Measurements from ENCODE around the gene ARHGEF6.
"Not testable (repeated sequence)": the region's sequence is repeated elsewhere in the genome, so short reads cannot be mapped to it uniquely, and the experiment has no call there.

Gene ARHGEF6

DNA sequence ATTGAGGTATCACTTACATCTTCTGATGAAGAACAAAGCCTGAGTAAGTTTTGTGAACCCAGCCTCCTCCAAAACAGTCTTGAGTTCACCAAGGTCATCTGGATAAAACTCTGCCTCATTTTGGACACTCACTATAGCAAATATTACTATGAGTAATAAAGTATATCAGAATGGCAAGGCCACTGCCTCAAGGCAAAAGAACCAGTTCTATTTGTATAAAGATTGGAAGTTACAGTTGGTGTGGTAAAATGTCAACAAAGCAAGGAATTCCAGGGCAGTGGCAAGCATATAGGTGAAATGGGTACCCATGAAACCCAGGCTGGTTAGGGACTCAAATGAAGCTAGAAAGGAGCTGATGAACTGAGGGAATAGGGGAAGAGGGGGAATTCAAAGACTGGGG, 2.4 kb upstream of the ARHGEF6 start:
- no peak for TF ChIP-seq CTCF (IDR thresholded peaks at IDR 0.05; ENCODE audit: insufficient read depth, missing control alignments)

DNA sequence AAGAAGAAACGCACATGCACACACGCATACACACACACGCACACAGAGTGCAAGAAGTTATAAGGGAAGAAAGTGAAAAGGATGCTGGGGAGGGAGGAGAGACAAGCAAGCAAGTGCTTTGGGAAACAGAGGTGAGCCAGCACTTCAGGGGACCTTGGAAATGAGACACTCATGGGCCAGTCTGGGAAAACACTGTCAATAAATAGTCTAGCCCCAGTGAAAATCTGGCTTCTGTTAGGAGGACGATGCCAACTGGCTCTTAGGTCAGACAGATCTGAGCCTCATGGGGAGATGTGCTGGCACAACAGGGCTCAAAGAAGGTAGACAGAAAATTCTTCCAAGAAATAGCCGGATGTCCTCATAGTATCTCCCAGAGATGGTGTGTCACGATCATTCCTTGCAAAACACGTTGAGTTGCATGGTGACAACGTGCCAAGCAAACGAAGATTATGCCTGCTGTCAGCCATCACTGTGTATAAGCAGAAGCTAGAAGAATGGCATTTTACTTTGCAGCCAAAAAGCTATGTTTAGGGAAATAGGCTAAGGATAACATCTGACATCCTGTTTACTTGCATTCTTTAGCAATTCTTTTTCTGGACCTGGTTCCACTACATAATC, 557 bp upstream of the ARHGEF6 start:
- TF ChIP-seq CTCF (IDR thresholded peaks at IDR 0.05; ENCODE audit: insufficient read depth, missing control alignments): no peak
- FAIRE-seq (no peak), DNase-seq (ENCODE audit: insufficient read length, low spot score) (no peak)

More for the DNA sequence above, 2.4 kb upstream of the ARHGEF6 start:
- DNase-seq (ENCODE audit: insufficient read length, low spot score) (no peak), FAIRE-seq (no peak)

- no peak for DNase-seq (ENCODE audit: insufficient read length, low spot score)
- FAIRE-seq: no peak
- no peak for TF ChIP-seq CTCF (IDR thresholded peaks at IDR 0.05; ENCODE audit: insufficient read depth, missing control alignments)
These were observed 491 bp downstream of the ARHGEF6 start for GRCh38 chrX:136780241-136780640.

DNA sequence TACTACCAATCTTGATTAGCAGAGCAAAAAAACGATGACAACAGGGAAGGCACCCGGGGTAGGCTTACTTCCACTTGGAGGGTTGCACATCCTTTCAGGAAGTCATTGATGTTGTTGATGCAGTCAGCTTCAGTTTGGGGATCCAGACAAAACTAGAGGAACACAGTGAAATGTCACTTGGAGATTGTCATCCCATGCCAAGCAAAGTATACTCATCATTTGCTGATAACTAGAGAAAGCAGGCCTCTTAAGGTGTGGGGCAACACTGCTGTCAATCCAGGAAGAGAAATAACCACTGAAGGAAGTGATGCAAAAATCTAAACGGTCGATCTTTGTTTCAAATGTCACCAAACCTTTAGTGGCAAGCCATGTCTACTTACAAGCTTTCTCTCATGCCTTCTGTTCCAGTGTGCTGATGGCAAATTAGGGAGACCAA, 1.4 kb downstream of the ARHGEF6 start:
- FAIRE-seq: no peak
- no peak for TF ChIP-seq CTCF (IDR thresholded peaks at IDR 0.05; ENCODE audit: insufficient read depth, missing control alignments)
- DNase-seq (ENCODE audit: insufficient read length, low spot score): no peak

DNA sequence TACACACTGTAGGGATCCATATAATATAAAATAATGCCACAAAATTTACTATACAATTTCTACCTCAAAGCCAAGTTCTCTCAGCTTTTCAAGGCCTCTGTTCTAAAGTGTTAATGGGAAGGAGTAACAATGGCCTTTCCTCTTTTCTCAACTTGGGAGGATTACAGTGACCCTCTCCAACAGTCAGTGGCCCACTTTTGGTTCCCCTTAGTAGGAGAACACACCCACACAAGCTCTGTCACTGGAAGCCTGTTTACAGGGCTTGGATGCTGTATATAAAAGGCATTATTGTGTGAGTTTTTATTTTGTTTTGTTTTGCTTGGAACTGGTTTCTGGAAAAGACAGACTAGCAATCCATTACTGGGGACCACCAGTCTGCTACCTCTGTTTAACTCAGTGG, 1.8 kb downstream of the ARHGEF6 start:
- DNase-seq (ENCODE audit: insufficient read length, low spot score) (no peak), FAIRE-seq (no peak)

DNA sequence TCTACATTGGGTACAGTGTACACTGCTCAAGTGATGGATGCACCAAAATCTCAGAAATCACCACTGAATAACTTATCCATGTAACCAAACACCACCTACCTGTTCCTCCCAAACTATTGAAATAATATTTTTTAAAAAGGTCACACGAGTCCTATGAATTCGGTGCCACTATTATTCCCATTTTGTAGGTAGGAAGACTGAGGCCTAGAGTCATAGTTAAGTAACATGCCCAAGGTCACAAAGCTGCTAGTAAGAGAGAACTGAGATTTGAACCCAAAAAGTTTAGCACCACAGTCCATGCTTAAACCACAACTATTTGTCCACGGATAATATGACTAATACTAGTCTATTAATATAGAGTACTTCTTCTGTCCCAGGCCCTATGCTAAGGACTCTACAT, 2.7 kb downstream of the ARHGEF6 start:
- DNase-seq (ENCODE audit: insufficient read length, low spot score): no peak
- no peak for TF ChIP-seq CTCF (IDR thresholded peaks at IDR 0.05; ENCODE audit: insufficient read depth, missing control alignments)
- no peak for FAIRE-seq

More for the DNA sequence above, 1.8 kb downstream of the ARHGEF6 start:
- no peak for TF ChIP-seq CTCF (IDR thresholded peaks at IDR 0.05; ENCODE audit: insufficient read depth, missing control alignments)

- no peak for TF ChIP-seq CTCF (IDR thresholded peaks at IDR 0.05; ENCODE audit: insufficient read depth, missing control alignments)
- FAIRE-seq: no peak
- no peak for DNase-seq (ENCODE audit: insufficient read length, low spot score)
These were observed 7.1 kb downstream of the ARHGEF6 start for GRCh38 chrX:136773648-136774047.

DNA sequence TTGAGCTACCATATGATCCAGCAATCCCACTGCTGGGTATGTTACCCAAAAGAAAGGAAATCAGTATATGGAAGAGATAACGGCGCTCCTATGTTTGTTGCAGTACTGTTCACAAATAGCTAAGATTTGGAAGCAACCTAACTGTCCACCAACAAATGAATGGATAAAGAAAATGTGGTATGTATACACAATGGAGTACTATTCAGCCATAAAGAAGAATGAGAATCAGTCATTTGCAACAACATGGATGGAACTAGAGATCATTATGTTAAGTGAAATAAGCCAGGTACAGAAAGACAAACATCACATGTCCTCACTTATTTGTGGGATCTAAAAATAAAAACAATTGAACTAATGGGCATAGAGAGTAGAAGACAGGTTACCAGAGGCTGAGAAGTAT, 8.9 kb downstream of the ARHGEF6 start:
- FAIRE-seq; DNase-seq (ENCODE audit: insufficient read length, low spot score): not testable (repeated sequence)

Measured in D721Med (cell line).